Loucy (cell line): ENCODE data around the gene TLN1.

Experiments used
- CTCF ChIP-seq: fragments of 200-600 bp; sonication (generic); conservative IDR thresholded peaks from 2 replicates; pipeline ENCODE4 v1.5.1; 2014; ENCODE audit warnings: mild to moderate bottlenecking, antibody characterized with exemption, low read length
- EZH2phosphoT487 ChIP-seq: fragments of 200-600 bp; IDR thresholded peaks from 2 replicates; pipeline ENCODE4 v1.6.1; 2018; ENCODE audit warnings: antibody characterized with exemption, mild to moderate bottlenecking, moderate library complexity, borderline replicate concordance

GRCh38 chr9:35728041-35728971 lies 3.7 kb downstream of the TLN1 start:
- TF ChIP-seq CTCF, result no peak
- no peak for TF ChIP-seq EZH2phosphoT487
